WTC11 (cell line): ENCODE data around the gene MED8. TPM values are rescaled to one million over a fixed set of nuclear protein-coding genes. Genes with fewer than 3 reads are reported as not detected.

ENCODE experiments used
- ATAC-seq: fragments of 200-7000 bp; cut with Tn5 transposase; 2 replicates; pipeline ENCODE4 v1.10.0; 2021; ENCODE audit warnings: mild to moderate bottlenecking, moderate library complexity
- CTCF ChIA-PET: fragments of 300-600 bp; sonication (Branson Sonifier 250); formaldehyde crosslinking; loops from one replicate; lab custom pipeline; 2021; ENCODE audit warnings: antibody characterized with exemption; lab: Charles Lee
- POLR2A ChIA-PET: fragments of 350-600 bp; sonication (Branson Sonifier 250); formaldehyde crosslinking; loops from one replicate; lab custom pipeline; 2021; ENCODE audit warnings: antibody characterized with exemption; lab: Charles Lee
- DNase-seq: peaks from one replicate; pipeline ENCODE4 v3.0.0; 2021; ENCODE audit warnings: low spot score
- H3K27ac Mint-ChIP-seq: 2 replicates; pipeline ENCODE4 v1.8.0; 2021; ENCODE audit warnings: mixed read lengths
- H3K27me3 Mint-ChIP-seq: 2 replicates; pipeline ENCODE4 v1.8.0; 2021; ENCODE audit warnings: low read depth, mild to moderate bottlenecking, moderate library complexity, mixed read lengths
- H3K36me3 Mint-ChIP-seq: 2 replicates; pipeline ENCODE4 v1.8.0; 2021; ENCODE audit warnings: mixed read lengths
- H3K4me1 Mint-ChIP-seq: 2 replicates; pipeline ENCODE4 v1.8.0; 2022; ENCODE audit warnings: mixed read lengths
- H3K4me3 Mint-ChIP-seq: 2 replicates; pipeline ENCODE4 v1.8.0; 2021; ENCODE audit warnings: mild to moderate bottlenecking, moderate library complexity, mixed read lengths
- H3K9me3 Mint-ChIP-seq: 2 replicates; pipeline ENCODE4 v1.8.0; 2021; ENCODE audit warnings: mixed read lengths
- ATF6 ChIP-seq: sonication (generic); formaldehyde crosslinking; IDR thresholded peaks from 2 replicates; pipeline ENCODE4 v1.8.1; 2023; ENCODE audit warnings: mild to moderate bottlenecking, missing genetic modification reagents
- CREM ChIP-seq: sonication (generic); formaldehyde crosslinking; IDR thresholded peaks from 2 replicates; pipeline ENCODE4 v1.8.1; 2022; ENCODE audit warnings: mild to moderate bottlenecking, missing genetic modification reagents, moderate library complexity
- EMX1 ChIP-seq: fragments of 250-450 bp; sonication (Bioruptor Pico); IDR thresholded peaks from 2 replicates; pipeline ENCODE4 v1.8.0; 2021; ENCODE audit warnings: mild to moderate bottlenecking
- ESRRA ChIP-seq: sonication (generic); formaldehyde crosslinking; IDR thresholded peaks from 2 replicates; pipeline ENCODE4 v1.8.1; 2022; ENCODE audit warnings: mild to moderate bottlenecking, missing genetic modification reagents, borderline replicate concordance
- FOXJ3 ChIP-seq: sonication (generic); formaldehyde crosslinking; IDR thresholded peaks from 2 replicates; pipeline ENCODE4 v1.9.0; 2021; ENCODE audit warnings: missing genetic modification reagents, mild to moderate bottlenecking, borderline replicate concordance
- GABPB1 ChIP-seq: sonication (generic); formaldehyde crosslinking; IDR thresholded peaks from 2 replicates; pipeline ENCODE4 v1.8.1; 2023; ENCODE audit warnings: mild to moderate bottlenecking, missing genetic modification reagents
- GTF2I ChIP-seq: fragments of 250-450 bp; sonication (Bioruptor Pico); conservative IDR thresholded peaks from 2 replicates; pipeline ENCODE4 v1.4.0; 2021; ENCODE audit warnings: mild to moderate bottlenecking
- IRF2 ChIP-seq: sonication (generic); formaldehyde crosslinking; IDR thresholded peaks from 2 replicates; pipeline ENCODE4 v1.8.0; 2022; ENCODE audit warnings: low read depth, missing genetic modification reagents, borderline replicate concordance
- JAZF1 ChIP-seq: fragments of 250-450 bp; sonication (Bioruptor Pico); IDR thresholded peaks from 2 replicates; pipeline ENCODE4 v1.9.0; 2021; ENCODE audit warnings: moderate library complexity, mild to moderate bottlenecking, inconsistent platforms
- MYBL2 ChIP-seq: sonication (generic); formaldehyde crosslinking; IDR thresholded peaks from 2 replicates; pipeline ENCODE4 v1.8.1; 2023; ENCODE audit warnings: mild to moderate bottlenecking, moderate library complexity, missing genetic modification reagents
- TCF7 ChIP-seq: sonication (generic); formaldehyde crosslinking; IDR thresholded peaks from 2 replicates; pipeline ENCODE4 v1.8.0; 2022; ENCODE audit warnings: mild to moderate bottlenecking, low read depth, missing genetic modification reagents, moderate library complexity
- TEAD1 ChIP-seq: sonication (generic); formaldehyde crosslinking; IDR thresholded peaks from 2 replicates; pipeline ENCODE4 v1.8.0; 2022; ENCODE audit warnings: mild to moderate bottlenecking, missing genetic modification reagents
- ZNF263 ChIP-seq: sonication (generic); formaldehyde crosslinking; IDR thresholded peaks from 2 replicates; pipeline ENCODE4 v1.8.1; 2022; ENCODE audit warnings: low read depth, mild to moderate bottlenecking, moderate library complexity, missing genetic modification reagents
- ZNF396 ChIP-seq: fragments of 250-450 bp; sonication (Bioruptor Pico); IDR thresholded peaks from 2 replicates; pipeline ENCODE4 v1.8.0; 2021; ENCODE audit warnings: mild to moderate bottlenecking, moderate library complexity, borderline replicate concordance
- ZNF423 ChIP-seq: fragments of 250-450 bp; sonication (Bioruptor Pico); IDR thresholded peaks from 2 replicates; pipeline ENCODE4 v2.1.2; 2022; ENCODE audit warnings: mild to moderate bottlenecking, moderate library complexity
- total RNA-seq: library from RNA; stranded (reverse); gene quantifications from 3 replicates; pipeline ENCODE4 v1.2.3, GENCODE V29; 2021
- TF ChIP-seq, protein P1 (sequence below): sonication (generic); formaldehyde crosslinking; IDR thresholded peaks from 2 replicates; pipeline ENCODE4 v1.8.1; 2022; ENCODE audit warnings: mild to moderate bottlenecking, missing genetic modification reagents, moderate library complexity, borderline replicate concordance
- TF ChIP-seq, protein P2 (sequence below): sonication (generic); formaldehyde crosslinking; conservative IDR thresholded peaks from 2 replicates; pipeline ENCODE4 v1.8.1; 2022; ENCODE audit warnings: mild to moderate bottlenecking, missing genetic modification reagents
- TF ChIP-seq, protein P3 (sequence below): fragments of 250-450 bp; sonication (Bioruptor Pico); IDR thresholded peaks from 2 replicates; pipeline ENCODE4 v1.9.0; 2021; ENCODE audit warnings: mild to moderate bottlenecking
- TF ChIP-seq, protein P4 (sequence below): sonication (generic); formaldehyde crosslinking; IDR thresholded peaks from 2 replicates; pipeline ENCODE4 v1.8.0; 2022; ENCODE audit warnings: mild to moderate bottlenecking, missing genetic modification reagents
- TF ChIP-seq, protein P5 (sequence below): sonication (generic); formaldehyde crosslinking; IDR thresholded peaks from 2 replicates; pipeline ENCODE4 v1.8.1; 2023; ENCODE audit warnings: mild to moderate bottlenecking, missing genetic modification reagents
- TF ChIP-seq, protein P6 (sequence below): fragments of 250-450 bp; sonication (Bioruptor Pico); conservative IDR thresholded peaks from 2 replicates; pipeline ENCODE4 v1.9.0; 2021; ENCODE audit warnings: mild to moderate bottlenecking
- TF ChIP-seq, protein P7 (sequence below): fragments of 250-450 bp; sonication (Bioruptor Pico); IDR thresholded peaks from 2 replicates; pipeline ENCODE4 v2.1.2; 2022; ENCODE audit warnings: mild to moderate bottlenecking, moderate library complexity
- TF ChIP-seq, protein P8 (sequence below): sonication (generic); formaldehyde crosslinking; conservative IDR thresholded peaks from 2 replicates; pipeline ENCODE4 v1.8.1; 2023; ENCODE audit warnings: mild to moderate bottlenecking, low read depth, missing genetic modification reagents, moderate library complexity

MED8 gene
- total RNA-seq, 1 experiment from 2014 or later = 17.7 TPM

GRCh38 chr1:43377831-43378230, 11.8 kb downstream of the MED8 start:
- Mint-ChIP-seq H3K4me3 (no peak overlapping the region), H3K27ac (no peak overlapping the region), H3K9me3 (no peaks in the 10 kb centered on the region)
- POLR2A ChIA-PET = no interaction called here
- TF ChIP-seq, protein P1, sequence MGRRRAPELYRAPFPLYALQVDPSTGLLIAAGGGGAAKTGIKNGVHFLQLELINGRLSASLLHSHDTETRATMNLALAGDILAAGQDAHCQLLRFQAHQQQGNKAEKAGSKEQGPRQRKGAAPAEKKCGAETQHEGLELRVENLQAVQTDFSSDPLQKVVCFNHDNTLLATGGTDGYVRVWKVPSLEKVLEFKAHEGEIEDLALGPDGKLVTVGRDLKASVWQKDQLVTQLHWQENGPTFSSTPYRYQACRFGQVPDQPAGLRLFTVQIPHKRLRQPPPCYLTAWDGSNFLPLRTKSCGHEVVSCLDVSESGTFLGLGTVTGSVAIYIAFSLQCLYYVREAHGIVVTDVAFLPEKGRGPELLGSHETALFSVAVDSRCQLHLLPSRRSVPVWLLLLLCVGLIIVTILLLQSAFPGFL (CRISPR knock-in tag) = no peak
- TF ChIP-seq FOXJ3 (CRISPR knock-in tag) (no peak), GTF2I (CRISPR knock-in tag) (no peak), CREM (CRISPR knock-in tag) (no peak), JAZF1 (no peak), GABPB1 (no peak), TCF7 (CRISPR knock-in tag) (no peak), ZNF263 (CRISPR knock-in tag) (no peak), ATF6 (CRISPR knock-in tag) (no peak), ZNF423 (CRISPR knock-in tag) (no peak), EMX1 (no peak), MYBL2 (CRISPR knock-in tag) (no peak), TEAD1 (CRISPR knock-in tag) (no peak), IRF2 (CRISPR knock-in tag) (no peak)
- TF ChIP-seq, protein P2, sequence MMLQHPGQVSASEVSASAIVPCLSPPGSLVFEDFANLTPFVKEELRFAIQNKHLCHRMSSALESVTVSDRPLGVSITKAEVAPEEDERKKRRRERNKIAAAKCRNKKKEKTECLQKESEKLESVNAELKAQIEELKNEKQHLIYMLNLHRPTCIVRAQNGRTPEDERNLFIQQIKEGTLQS = no peak
- TF ChIP-seq, protein P3, sequence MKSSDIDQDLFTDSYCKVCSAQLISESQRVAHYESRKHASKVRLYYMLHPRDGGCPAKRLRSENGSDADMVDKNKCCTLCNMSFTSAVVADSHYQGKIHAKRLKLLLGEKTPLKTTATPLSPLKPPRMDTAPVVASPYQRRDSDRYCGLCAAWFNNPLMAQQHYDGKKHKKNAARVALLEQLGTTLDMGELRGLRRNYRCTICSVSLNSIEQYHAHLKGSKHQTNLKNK = no peak
- TF ChIP-seq, protein P4, sequence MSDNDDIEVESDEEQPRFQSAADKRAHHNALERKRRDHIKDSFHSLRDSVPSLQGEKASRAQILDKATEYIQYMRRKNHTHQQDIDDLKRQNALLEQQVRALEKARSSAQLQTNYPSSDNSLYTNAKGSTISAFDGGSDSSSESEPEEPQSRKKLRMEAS (CRISPR knock-in tag) = no peak
- TF ChIP-seq, protein P5, sequence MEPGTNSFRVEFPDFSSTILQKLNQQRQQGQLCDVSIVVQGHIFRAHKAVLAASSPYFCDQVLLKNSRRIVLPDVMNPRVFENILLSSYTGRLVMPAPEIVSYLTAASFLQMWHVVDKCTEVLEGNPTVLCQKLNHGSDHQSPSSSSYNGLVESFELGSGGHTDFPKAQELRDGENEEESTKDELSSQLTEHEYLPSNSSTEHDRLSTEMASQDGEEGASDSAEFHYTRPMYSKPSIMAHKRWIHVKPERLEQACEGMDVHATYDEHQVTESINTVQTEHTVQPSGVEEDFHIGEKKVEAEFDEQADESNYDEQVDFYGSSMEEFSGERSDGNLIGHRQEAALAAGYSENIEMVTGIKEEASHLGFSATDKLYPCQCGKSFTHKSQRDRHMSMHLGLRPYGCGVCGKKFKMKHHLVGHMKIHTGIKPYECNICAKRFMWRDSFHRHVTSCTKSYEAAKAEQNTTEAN = no peak
- TF ChIP-seq, all 79 proteins: peak for 0
- H3K27me3 Mint-ChIP-seq = no peaks in the 10 kb centered on the region
- DNase-seq = no peak
- no peaks in the 10 kb centered on the region; the same call in 1 of the 2 replicates for H3K36me3 Mint-ChIP-seq
- CTCF ChIA-PET = interaction anchor here (1.1 to 1.3 kb wide), 2 partner anchors 19 to 37 kb away, joined by 5 read pairs; partner anchors contain the start of gene CDC20
- peaks cover 3% of the 10 kb centered on the region; the same call in 1 of the 2 replicates for H3K4me1 Mint-ChIP-seq
- no peak for ATAC-seq

GRCh38 chr1:43376723-43377235, 12.8 kb downstream of the MED8 start:
- Mint-ChIP-seq H3K9me3 (no peaks in the 10 kb centered on the region), H3K36me3 (no peaks in the 10 kb centered on the region), H3K27ac (no peak overlapping the region), H3K4me1 (peaks cover 3% of the 10 kb centered on the region; the same call in 1 of the 2 replicates), H3K4me3 (no peak overlapping the region), H3K27me3 (no peaks in the 10 kb centered on the region)
- ChIA-PET POLR2A (no interaction called here), CTCF (interaction anchor here (0.7 to 1.2 kb wide), 2 partner anchors 38 to 155 kb away, joined by 4 to 5 read pairs; no protein-coding TSS in a partner anchor)
- ATAC-seq (no peak), DNase-seq (no peak)
- TF ChIP-seq, protein P6, sequence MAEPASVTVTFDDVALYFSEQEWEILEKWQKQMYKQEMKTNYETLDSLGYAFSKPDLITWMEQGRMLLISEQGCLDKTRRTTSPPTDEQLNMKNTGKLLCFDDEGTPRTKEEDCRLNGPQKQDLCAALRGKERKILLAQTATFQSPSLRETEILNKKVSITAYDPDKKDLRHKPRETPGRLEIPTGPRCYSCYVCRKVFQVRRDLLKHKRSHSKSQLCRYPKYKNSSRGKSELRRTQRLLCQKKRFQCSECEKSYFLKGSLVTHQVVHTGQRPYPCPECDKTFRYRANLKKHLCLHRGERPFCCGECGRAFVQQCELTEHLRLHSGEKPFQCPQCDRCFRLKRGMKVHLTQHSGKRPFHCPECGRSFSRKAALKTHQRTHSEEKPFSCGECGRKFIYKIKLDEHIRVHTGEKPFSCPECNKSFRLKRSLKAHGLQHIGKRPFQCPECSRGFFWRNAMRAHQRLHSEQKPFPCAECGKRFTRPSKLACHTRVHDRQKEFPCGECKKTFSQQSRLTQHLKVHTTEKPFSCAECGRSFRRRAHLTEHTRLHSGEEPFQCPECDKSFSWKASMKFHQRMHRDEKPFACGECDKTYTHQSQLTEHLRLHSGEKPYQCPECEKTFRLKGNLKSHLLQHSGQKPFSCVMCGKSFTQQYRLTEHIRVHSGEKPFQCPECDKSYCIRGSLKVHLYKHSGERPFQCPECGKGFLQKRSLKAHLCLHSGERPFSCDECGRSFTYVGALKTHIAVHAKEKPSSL = no peak
- no peak for TF ChIP-seq ZNF396 (CRISPR knock-in tag)
- no peak for TF ChIP-seq FOXJ3 (CRISPR knock-in tag)
- TF ChIP-seq ESRRA (CRISPR knock-in tag) = no peak
- TF ChIP-seq, protein P7, sequence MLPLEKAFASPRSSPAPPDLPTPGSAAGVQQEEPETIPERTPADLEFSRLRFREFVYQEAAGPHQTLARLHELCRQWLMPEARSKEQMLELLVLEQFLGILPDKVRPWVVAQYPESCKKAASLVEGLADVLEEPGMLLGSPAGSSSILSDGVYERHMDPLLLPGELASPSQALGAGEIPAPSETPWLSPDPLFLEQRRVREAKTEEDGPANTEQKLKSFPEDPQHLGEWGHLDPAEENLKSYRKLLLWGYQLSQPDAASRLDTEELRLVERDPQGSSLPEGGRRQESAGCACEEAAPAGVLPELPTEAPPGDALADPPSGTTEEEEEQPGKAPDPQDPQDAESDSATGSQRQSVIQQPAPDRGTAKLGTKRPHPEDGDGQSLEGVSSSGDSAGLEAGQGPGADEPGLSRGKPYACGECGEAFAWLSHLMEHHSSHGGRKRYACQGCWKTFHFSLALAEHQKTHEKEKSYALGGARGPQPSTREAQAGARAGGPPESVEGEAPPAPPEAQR (CRISPR knock-in tag) = no peak
- TF ChIP-seq, protein P8, sequence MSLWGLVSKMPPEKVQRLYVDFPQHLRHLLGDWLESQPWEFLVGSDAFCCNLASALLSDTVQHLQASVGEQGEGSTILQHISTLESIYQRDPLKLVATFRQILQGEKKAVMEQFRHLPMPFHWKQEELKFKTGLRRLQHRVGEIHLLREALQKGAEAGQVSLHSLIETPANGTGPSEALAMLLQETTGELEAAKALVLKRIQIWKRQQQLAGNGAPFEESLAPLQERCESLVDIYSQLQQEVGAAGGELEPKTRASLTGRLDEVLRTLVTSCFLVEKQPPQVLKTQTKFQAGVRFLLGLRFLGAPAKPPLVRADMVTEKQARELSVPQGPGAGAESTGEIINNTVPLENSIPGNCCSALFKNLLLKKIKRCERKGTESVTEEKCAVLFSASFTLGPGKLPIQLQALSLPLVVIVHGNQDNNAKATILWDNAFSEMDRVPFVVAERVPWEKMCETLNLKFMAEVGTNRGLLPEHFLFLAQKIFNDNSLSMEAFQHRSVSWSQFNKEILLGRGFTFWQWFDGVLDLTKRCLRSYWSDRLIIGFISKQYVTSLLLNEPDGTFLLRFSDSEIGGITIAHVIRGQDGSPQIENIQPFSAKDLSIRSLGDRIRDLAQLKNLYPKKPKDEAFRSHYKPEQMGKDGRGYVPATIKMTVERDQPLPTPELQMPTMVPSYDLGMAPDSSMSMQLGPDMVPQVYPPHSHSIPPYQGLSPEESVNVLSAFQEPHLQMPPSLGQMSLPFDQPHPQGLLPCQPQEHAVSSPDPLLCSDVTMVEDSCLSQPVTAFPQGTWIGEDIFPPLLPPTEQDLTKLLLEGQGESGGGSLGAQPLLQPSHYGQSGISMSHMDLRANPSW = no peak
